ENCODE results near the gene CDHR2.
"Not testable (repeated sequence)": the region's sequence is repeated elsewhere in the genome, so short reads cannot be mapped to it uniquely, and the experiment has no call there.

CDHR2 gene

GRCh38 chr5:176594554-176594953, 45.4 kb downstream of the CDHR2 start:
- no peak for DNase-seq (ENCODE audit: low read depth in 1 of 2, low spot score in 1 of 2)

DNA sequence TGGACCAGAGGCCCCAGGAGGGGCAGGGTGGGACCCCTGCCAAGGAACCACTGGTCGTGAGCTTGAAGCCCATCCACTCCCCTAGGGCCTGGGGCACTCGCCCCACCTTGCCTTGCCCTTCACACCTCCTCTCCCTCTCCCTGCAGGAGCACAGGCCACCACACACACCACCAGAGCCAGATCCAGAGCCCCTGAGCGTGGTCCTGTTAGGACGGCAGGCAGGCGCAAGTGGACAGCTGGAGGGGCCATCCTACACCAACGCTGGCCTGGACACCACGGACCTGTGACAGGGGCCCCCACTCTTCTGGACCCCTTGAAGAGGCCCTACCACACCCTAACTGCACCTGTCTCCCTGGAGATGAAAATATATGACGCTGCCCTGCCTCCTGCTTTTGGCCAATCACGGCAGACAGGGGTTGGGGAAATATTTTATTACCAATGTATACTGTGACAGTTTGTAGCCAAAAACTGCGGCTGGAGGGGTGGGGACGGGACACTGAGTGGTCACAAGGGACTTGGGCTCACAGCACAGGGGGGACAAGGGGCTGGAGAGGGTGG, 46.3 kb downstream of the CDHR2 start:
- DNase-seq (ENCODE audit: low read depth in 1 of 2, low spot score in 1 of 2), result no peak

- DNase-seq (ENCODE audit: low read depth in 1 of 2, low spot score in 1 of 2), result no peak
Measured at GRCh38 chr5:176596069-176596644, 47.0 kb downstream of the CDHR2 start.

DNA sequence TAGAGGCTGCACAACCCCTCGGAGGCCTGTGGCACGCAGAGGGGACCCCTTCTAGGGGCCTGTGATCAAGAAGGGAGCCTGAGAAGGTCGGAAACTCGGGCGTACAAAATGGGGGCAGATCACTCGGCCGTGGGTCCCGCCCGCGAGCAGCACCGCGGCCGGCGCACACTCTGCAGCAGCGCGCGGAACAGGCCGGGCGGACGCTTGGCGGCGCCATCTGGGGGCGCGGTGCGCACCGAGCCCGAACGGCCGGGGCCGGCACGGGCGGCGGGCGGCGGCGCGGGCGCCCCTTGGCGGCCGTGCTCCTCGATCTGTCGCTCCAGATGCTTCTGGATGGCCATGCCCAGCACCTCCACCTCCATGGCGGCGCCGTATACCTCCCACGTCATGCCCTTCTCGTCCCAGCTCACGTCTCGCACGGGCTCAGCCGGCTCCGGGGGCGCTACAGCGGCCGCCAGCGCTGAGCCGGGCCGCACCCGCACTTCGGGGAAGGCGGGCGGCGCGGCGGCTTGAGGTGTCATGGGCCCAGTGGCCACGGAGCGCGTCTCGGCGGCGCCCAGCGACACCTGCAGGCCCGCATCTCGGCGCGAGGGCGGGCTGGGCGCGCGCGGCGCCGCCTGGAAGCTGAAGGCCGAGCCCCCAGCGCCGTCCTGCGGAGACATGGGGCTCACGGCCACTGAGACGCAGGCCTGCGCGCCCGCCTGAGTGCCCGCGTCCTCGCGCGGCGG, 47.7 kb downstream of the CDHR2 start:
- DNase-seq (ENCODE audit: low read depth in 1 of 2, low spot score in 1 of 2), result peak; percentile 34 to 51

- DNase-seq (ENCODE audit: low read depth in 1 of 2, low spot score in 1 of 2), result no peak
Measured at GRCh38 chr5:176597417-176598389, 48.6 kb downstream of the CDHR2 start.

DNA sequence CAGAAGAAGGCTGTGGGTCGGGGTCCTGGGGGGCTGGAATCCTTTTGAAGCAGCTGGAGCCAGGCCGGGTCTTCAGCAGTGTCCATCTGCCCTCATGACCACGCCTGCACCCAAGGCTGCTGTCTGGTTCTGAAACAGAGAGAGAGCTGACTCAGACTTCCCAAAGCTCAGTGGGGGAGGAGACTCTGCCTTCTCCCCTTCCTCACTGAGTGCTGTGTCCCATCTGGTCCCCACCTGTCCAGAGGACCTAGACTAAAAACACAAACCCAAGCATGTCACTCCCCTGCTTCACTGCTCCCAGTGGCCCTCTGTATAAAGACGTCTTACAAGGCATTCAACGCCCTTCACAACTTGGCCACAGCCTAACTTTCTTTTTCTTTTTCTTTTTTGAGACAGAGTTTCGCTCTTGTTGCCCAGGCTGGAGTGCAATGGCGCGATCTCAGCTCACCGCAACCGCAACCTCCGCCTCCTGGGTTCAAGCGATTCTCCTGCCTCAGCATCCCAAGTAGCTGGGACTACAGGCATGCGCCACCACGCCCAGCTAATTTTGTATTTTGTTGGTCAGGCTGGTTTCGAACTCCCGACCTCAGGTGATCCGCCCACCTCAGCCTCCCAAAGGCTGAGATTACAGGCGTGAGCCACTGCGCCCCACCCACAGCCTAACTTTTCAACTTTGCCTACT, 50.7 kb downstream of the CDHR2 start:
- not testable (repeated sequence) for DNase-seq (ENCODE audit: low read depth in 1 of 2, low spot score in 1 of 2)

DNA sequence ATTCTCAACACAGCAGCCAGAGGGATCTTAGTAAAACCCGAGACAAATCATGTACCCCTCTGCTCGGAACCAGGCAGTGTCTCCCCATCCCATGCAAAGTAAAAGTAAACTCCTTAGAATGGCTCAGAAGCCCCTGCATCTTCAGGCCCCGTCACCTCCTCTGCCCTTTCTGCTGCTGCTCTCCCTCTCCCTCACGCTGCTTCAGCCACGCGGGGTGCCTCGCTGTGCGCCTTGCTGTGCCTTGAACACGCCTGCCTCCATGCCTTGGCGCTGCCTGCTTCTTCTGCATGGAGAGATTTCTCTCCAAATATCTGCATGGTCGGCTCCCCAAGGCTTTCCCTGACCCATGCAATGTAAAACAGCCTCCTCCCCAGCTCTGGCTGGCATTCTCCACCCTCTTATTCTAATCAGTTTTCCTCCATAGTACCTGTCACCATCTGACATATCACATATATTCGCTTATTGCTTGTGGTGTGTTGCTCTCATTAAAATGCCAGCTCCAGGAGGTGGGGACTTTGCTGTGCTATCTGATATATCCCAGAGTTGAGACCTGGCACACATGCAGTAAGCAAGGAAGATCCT, 52.9 kb downstream of the CDHR2 start:
- no peak for DNase-seq (ENCODE audit: low read depth in 1 of 2, low spot score in 1 of 2)

- DNase-seq (ENCODE audit: low read depth in 1 of 2, low spot score in 1 of 2), result no peak
Measured at GRCh38 chr5:176603091-176603490, 53.9 kb downstream of the CDHR2 start.

DNA sequence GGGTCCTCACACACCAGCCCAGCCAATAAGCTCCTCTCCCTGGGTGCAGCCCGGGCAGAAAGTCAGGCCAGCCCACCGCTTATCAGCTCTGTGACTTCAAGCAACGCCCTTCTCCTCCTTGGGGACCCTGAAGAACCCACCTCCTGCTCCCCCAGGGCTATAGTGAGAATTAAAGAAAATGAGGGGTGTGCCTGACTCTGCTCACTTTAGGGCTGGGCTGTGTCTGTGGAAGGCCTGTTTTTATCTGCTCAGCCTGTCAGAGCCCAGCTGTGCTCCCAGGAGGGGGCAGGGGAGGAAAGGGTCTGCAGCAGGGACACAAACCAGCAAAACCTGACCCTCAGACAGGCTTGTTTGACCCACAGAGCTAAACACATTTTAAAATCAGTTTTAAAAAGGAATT, 56.9 kb downstream of the CDHR2 start:
- DNase-seq (ENCODE audit: low read depth in 1 of 2, low spot score in 1 of 2), result no peak

- no peak for DNase-seq (ENCODE audit: low read depth in 1 of 2, low spot score in 1 of 2)
Measured at GRCh38 chr5:176606875-176607274, 57.7 kb downstream of the CDHR2 start.

- no peak for DNase-seq (ENCODE audit: low read depth in 1 of 2, low spot score in 1 of 2)
Measured at GRCh38 chr5:176608142-176608705, 59.1 kb downstream of the CDHR2 start.

- no peak for DNase-seq (ENCODE audit: low read depth in 1 of 2, low spot score in 1 of 2)
Measured at GRCh38 chr5:176608937-176609723, 60.0 kb downstream of the CDHR2 start.

DNA sequence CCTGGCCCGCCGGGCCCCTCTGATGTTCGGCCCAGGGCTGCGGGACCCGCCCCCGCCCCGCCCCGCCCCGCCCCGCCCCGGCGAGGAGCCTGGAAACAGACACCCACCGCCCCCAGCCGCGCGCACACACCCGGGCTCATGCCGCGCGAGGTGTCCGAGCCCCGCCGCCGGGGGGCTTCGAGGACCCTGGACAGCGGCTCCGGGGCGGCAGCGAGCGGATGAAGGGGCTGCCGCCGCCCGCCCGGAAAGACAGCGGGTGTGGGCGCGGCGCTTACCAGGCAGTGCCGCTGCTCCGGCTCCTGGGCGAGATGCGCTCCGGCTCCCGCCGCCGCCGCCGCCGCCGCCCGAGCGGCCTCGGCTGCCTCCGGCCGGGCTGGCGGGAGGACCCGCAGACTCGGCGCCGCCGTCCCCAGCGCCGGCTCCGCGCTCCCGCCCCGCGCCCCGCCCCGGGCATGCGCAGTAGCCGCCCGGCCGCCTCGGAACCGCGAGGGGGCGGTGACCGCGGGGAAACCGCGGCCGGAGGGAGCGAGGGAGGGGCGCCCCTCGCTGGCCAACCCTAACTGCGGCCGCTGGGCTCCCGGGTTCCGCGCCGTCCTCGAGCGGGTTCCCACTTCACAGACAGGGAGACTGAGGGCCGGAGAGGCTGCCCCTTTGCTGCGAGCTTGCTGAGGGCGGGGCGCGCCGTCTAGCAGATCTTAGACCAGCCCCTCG, 60.7 kb downstream of the CDHR2 start, which contains the start of gene GPRIN1:
Gene GPRIN1 (minus strand): TSS at position 433 of the 711 bp plus-strand sequence. CDS start 10,322 bp downstream, outside the sequence.
- DNase-seq (ENCODE audit: low read depth in 1 of 2, low spot score in 1 of 2), result peak in 1 of 2 donors; percentile 47

GRCh38 chr5:176610435-176610773, 61.3 kb downstream of the CDHR2 start:
- DNase-seq (ENCODE audit: low read depth in 1 of 2, low spot score in 1 of 2), result no peak

- peak in 1 of 2 donors; percentile 31 for DNase-seq (ENCODE audit: low read depth in 1 of 2, low spot score in 1 of 2)
Measured at GRCh38 chr5:176611435-176611834, 62.3 kb downstream of the CDHR2 start.

DNA sequence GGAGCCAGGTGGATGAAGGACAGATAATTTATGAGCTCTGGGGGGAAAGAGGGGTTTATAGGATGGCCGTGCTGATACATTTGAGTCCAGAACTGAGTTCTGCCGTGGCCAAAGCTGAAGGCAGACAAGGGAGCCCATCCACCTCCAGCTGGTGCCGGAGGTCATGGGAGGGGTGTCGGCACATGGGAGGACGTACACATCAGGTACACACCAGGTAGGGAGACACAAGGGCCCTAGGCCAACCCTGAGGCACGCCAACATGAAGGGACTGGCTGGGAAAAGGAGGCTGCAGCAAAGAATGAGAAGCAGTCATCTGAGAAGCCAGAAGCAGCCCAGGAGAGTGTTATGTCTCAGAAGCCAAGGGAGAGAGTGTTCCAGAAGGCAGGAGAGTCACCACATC, 62.9 kb downstream of the CDHR2 start:
- no peak for DNase-seq (ENCODE audit: low read depth in 1 of 2, low spot score in 1 of 2)

DNA sequence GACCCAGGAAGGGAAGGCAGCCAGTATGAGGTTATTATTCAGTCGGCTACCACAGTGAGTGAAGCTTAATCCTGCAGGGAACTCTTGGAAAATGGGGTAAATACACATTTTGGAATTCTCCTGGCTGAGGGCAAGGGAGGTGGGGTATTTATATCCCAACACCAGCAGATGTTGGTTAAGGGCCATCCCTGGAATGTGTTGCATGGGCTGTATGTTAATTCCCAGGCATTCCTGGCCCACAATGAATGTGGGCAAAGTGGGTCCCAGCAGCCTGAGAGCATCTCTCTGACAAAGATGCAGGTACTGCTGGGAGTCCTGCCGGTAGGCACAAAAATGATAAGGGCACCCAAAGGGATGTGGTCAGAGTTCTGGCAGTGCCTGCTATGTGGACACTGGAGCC, 63.7 kb downstream of the CDHR2 start:
- DNase-seq (ENCODE audit: low read depth in 1 of 2, low spot score in 1 of 2), result no peak

DNA sequence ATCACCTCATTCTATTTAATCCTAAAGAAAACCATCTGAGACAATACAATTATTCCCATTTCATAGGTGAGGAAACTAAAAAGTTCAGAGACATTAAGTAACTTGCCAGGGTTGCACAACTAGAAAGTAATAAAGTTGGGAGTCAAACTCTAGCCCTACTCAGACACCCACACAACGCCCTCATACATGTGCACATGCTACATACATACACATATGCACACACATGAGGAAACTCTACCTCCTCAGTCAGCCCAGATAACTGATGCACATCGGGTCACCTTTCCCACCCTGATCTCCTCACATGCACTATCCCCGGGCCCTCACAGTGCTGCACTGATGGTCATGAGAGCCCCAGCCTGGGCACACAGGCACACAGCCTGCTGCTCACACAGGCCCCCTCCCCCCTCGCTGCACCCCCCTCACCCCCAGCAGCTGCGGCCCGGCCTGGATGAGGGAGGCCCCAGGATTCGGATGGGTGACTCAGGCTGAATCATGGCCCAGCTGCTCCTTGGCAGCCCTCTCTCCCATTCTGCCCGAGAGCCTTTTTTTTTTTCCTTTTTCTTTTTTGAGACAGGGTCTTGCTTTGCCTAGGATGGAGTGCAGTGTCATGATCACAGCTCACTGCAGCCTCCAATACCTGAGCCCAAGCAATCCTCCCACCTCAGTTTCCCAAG, 65.8 kb downstream of the CDHR2 start:
- DNase-seq (ENCODE audit: low read depth in 1 of 2, low spot score in 1 of 2), result no peak

All from activated T-helper 1 cell treated with anti-CD3 and anti-CD28 coated beads, Interleukin-2, amount 50 U/mL, for 16 hours (primary cell).